Loucy (cell line): ENCODE results near the gene ZNF362.

Source experiments
- H2AFZ ChIP-seq: fragments of 200-600 bp; sonication (generic); 2 replicates; pipeline ENCODE4 v1.6.0; 2016; ENCODE audit warnings: antibody characterized with exemption, mild to moderate bottlenecking, low read length, moderate library complexity
- H3F3A ChIP-seq: fragments of 200-600 bp; 2 replicates; pipeline ENCODE4 v1.6.0; 2016; ENCODE audit warnings: antibody characterized with exemption, low read depth, mild to moderate bottlenecking
- H3K27me3 ChIP-seq: fragments of 200-600 bp; sonication (generic); 2 replicates; pipeline ENCODE4 v1.6.1; 2014; ENCODE audit warnings: low read length, mild to moderate bottlenecking; ENCODE audit not compliant: insufficient read depth, poor library complexity, severe bottlenecking
- H3K36me3 ChIP-seq: fragments of 200-600 bp; sonication (generic); 2 replicates; pipeline ENCODE4 v1.6.1; 2016; ENCODE audit warnings: low read length; ENCODE audit not compliant: insufficient read depth
- H3K4me1 ChIP-seq: fragments of 200-600 bp; sonication (generic); 2 replicates; pipeline ENCODE4 v1.5.1; 2014; ENCODE audit warnings: low read length, mild to moderate bottlenecking; ENCODE audit not compliant: insufficient read depth, poor library complexity, severe bottlenecking
- H3K4me2 ChIP-seq: fragments of 200-600 bp; sonication (generic); 2 replicates; pipeline ENCODE4 v1.6.0; 2014; ENCODE audit warnings: antibody characterized with exemption, low read length, low read depth, mild to moderate bottlenecking; ENCODE audit not compliant: poor library complexity, severe bottlenecking
- H3K4me3 ChIP-seq: fragments of 200-600 bp; sonication (generic); 2 replicates; pipeline ENCODE4 v1.5.1; 2014; ENCODE audit warnings: low read length, mild to moderate bottlenecking, mixed read lengths; ENCODE audit not compliant: poor library complexity, severe bottlenecking
- H3K79me2 ChIP-seq: fragments of 200-600 bp; sonication (generic); 2 replicates; pipeline ENCODE4 v1.6.1; 2014; ENCODE audit warnings: low read length; ENCODE audit not compliant: insufficient read depth
- H3K9ac ChIP-seq: fragments of 200-600 bp; sonication (generic); 2 replicates; pipeline ENCODE4 v1.6.0; 2014; ENCODE audit warnings: mild to moderate bottlenecking, low read depth, low read length, moderate library complexity; ENCODE audit not compliant: poor library complexity, severe bottlenecking
- H3K9me2 ChIP-seq: fragments of 200-600 bp; sonication (generic); replicated peaks from 2 replicates; pipeline ENCODE4 v1.6.1; 2016; ENCODE audit warnings: low read depth, low read length, mixed read lengths
- H3K9me3 ChIP-seq: fragments of 200-600 bp; sonication (generic); 2 replicates; pipeline ENCODE4 v1.6.1; 2014; ENCODE audit warnings: mild to moderate bottlenecking, antibody characterized with exemption, low read length, low read depth; ENCODE audit not compliant: insufficient read depth
- H4K20me1 ChIP-seq: fragments of 200-600 bp; sonication (generic); 2 replicates; pipeline ENCODE4 v1.6.0; 2014; ENCODE audit warnings: antibody characterized with exemption, low read length, mild to moderate bottlenecking; ENCODE audit not compliant: insufficient read depth, poor library complexity, severe bottlenecking
- CTCF ChIP-seq: fragments of 200-600 bp; sonication (generic); conservative IDR thresholded peaks from 2 replicates; pipeline ENCODE4 v1.5.1; 2014; ENCODE audit warnings: mild to moderate bottlenecking, antibody characterized with exemption, low read length
- EZH2phosphoT487 ChIP-seq: fragments of 200-600 bp; IDR thresholded peaks from 2 replicates; pipeline ENCODE4 v1.6.1; 2018; ENCODE audit warnings: antibody characterized with exemption, mild to moderate bottlenecking, moderate library complexity, borderline replicate concordance

ZNF362 gene

GRCh38 chr1:33250217-33250616 lies 6.1 kb upstream of the ZNF362 start:
- Histone ChIP-seq H3K36me3 (no peaks in the 10 kb centered on the region), H3K4me1 (peaks cover 3% of the 10 kb centered on the region), H4K20me1 (no peaks in the 10 kb centered on the region), H3K9ac (no peak overlapping the region), H3K4me2 (no peak overlapping the region), H3K4me3 (no peak overlapping the region), H3K79me2 (no peaks in the 10 kb centered on the region), H3K9me3 (no peaks in the 10 kb centered on the region), H3K9me2 (no peaks in the 10 kb centered on the region), H2AFZ (no peak overlapping the region), H3K27me3 (no peaks in the 10 kb centered on the region), H3F3A (no peaks in the 10 kb centered on the region)
- TF ChIP-seq EZH2phosphoT487 (no peak), CTCF (no peak)

GRCh38 chr1:33250724-33251123 lies 5.6 kb upstream of the ZNF362 start:
- no peak overlapping the region for H3K9ac ChIP-seq
- no peak overlapping the region for H3K4me3 ChIP-seq
- H3K79me2 ChIP-seq = no peaks in the 10 kb centered on the region
- TF ChIP-seq CTCF = no peak
- TF ChIP-seq EZH2phosphoT487 = no peak
- no peaks in the 10 kb centered on the region for H3K9me3 ChIP-seq
- H3K27me3 ChIP-seq = no peaks in the 10 kb centered on the region
- H3F3A ChIP-seq = no peaks in the 10 kb centered on the region
- no peaks in the 10 kb centered on the region for H3K36me3 ChIP-seq
- no peaks in the 10 kb centered on the region for H3K9me2 ChIP-seq
- H2AFZ ChIP-seq = no peak overlapping the region
- no peaks in the 10 kb centered on the region for H4K20me1 ChIP-seq
- peaks cover 4% of the 10 kb centered on the region for H3K4me1 ChIP-seq
- no peak overlapping the region for H3K4me2 ChIP-seq

GRCh38 chr1:33254491-33254890 lies 1.8 kb upstream of the ZNF362 start:
- no peaks in the 10 kb centered on the region for H3K36me3 ChIP-seq
- peaks cover 29% of the 10 kb centered on the region for H3K4me1 ChIP-seq
- no peaks in the 10 kb centered on the region for H3K9me2 ChIP-seq

More at GRCh38 chr1:33254491-33254890, 1.8 kb upstream of the ZNF362 start:
- H2AFZ ChIP-seq = no peak overlapping the region
- H4K20me1 ChIP-seq = peaks cover 16% of the 10 kb centered on the region
- peaks cover 29% of the 10 kb centered on the region for H3K79me2 ChIP-seq
- no peak for TF ChIP-seq CTCF
- TF ChIP-seq EZH2phosphoT487 = no peak
- no peak overlapping the region for H3K9ac ChIP-seq
- H3K27me3 ChIP-seq = no peaks in the 10 kb centered on the region
- H3K4me2 ChIP-seq = no peak overlapping the region
- H3K4me3 ChIP-seq = no peak overlapping the region
- no peaks in the 10 kb centered on the region for H3F3A ChIP-seq
- H3K9me3 ChIP-seq = no peaks in the 10 kb centered on the region
